ENCODE measurements around the gene UGT1A5.

The UGT1A5 gene

DNA sequence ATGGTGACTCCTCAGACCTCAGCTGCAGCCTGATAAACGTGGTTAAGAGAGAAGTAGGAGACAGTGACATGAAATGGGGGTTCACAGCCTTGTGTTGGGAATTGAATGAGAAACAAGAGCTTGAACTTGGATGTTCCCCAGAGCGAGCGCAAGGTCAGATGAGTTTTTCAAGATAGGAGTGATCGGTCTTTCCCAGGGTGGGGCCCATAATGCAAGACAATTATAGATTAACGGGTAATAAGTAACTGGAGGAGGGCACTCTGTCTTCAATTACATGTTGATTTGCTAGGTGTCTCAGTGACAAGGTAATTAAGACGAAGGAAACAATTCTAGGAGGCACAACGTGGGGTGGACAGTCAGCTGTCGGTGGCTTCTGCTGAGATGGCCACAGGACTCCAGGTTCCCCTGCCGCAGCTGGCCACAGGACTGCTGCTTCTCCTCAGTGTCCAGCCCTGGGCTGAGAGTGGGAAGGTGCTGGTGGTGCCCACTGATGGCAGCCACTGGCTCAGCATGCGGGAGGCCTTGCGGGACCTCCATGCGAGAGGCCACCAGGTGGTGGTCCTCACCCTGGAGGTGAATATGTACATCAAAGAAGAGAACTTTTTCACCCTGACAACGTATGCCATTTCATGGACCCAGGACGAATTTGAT, at the start of gene UGT1A5:
Gene UGT1A5 (plus strand): TSS at position 297 of the 651 bp plus-strand sequence. CDS start 85 bp downstream, at position 382.
- DNase-seq = no peak

DNA sequence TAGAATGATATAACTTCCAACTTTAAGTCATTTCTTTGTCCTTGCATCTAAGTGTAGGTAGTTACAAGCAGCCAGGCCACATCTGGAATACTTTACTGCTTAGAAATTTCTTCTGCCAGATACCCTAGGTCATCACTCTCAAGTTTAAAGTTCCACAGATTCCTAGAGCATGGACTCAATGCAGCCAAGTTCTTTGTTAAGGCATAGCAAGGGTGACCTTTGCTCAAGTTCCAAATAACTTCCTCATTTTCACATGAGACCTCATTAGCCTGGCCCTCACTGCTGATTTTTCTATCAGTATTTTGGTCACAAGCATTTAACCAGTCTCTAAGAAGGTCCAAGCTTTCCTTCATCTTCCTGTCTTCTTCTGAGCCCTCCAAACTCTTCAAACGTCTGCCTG, 48.8 kb upstream of the UGT1A5 start:
- no peak for DNase-seq

DNA sequence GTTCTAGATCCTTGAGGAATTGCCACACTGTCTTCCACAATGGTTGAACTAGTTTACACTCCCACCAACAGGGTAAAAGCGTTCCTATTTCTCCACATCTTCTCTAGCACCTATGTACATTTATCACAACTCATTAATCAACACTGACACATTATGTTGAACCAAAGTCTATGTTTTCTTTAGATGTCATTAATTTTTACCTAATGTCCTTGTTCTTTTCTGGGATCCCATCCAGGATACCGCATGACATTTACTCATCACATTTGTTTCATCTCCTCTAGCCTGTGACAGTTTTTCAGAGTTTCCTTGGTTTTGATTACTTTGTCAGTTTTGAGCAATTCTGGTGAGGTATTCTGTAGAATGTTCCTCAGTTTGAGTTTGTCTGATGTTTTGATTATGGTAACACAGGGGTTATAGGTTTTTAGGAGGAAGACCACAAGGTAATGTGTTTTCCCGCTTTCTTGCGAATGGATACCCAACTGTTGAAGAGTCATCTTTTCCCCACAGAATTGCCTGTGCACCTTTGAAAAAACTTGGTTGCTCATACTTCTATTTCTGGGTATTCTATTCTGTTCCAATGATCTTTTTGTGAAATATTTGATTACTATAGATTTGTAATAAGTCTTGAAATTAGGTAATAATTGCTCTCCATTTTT, 44.0 kb upstream of the UGT1A5 start:
- no peak for DNase-seq

DNA sequence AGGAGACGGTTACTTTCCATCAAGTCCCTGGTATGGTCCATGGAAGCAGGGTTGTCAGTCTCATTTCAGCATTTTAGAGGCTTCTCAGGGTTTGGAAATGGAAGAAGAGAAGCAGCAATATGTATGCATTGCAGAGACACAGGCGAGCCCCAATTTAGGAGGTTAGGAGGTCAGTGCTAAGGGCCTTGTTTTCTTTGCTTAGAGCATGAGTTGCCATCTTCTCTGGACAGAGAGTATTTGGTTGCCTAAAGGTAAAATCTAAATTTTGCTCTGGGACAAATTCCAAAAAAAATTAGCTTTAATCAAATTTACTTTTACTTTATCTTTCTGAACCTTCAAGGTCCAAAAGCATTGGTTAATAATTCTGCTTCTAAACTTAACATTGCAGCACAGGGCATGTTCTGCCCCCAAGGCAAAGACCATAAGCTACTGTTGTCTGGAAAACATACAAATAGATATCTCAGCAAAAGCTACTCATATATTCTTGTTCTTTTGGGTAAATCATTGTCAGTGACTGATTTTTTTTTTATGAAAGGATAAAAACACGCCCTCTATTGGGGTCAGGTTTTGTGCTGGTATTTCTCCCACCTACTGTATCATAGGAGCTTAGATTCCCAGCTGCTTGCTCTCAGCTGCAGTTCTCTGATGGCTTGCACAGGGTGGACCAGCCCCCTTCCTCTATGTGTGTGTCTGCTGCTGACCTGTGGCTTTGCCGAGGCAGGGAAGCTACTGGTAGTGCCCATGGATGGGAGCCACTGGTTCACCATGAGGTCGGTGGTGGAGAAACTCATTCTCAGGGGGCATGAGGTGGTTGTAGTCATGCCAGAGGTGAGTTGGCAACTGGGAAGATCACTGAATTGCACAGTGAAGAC, 41.2 kb upstream of the UGT1A5 start, which contains the start of gene UGT1A9:
Gene UGT1A9 (plus strand): TSS at position 609 of the 872 bp plus-strand sequence. CDS start 37 bp downstream, at position 646.
- DNase-seq = no peak

DNA sequence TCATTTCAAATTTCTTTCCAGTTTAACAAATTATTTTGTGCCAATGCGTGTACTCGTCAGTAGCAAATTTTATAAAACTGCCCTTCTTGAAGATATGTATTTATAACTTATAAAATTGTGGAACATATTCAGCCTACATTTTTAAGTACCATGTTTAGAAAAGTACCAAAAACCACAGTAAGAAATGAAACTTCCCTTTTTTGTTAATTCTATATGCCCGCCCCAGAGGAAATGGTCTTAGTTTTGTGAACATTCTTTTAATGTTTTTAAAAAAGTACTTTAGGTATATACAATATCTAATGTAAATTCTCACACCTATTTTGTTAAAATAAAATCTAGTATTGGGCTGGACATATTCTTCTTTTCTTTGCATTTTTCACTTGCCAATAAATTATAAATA, 39.8 kb upstream of the UGT1A5 start:
- DNase-seq = no peak

DNA sequence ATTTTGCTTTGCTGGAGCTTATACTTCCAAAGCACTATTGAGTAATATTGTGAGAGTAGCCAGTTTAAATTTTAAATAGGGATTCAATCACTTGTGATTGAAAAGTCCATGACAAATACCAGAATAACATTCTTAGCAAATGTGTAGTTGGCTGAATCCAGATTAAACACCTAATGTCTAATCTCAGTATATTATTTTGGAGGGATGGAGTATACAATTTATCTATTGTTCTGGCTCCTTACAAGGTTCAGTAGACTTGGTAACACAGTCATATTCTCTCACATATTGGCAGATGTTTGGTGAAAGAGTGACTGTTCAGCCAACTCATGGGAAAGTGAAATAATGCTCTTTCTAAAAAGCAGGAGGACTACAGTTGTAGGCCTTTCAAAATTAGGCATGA, 38.8 kb upstream of the UGT1A5 start:
- DNase-seq = no peak

DNA sequence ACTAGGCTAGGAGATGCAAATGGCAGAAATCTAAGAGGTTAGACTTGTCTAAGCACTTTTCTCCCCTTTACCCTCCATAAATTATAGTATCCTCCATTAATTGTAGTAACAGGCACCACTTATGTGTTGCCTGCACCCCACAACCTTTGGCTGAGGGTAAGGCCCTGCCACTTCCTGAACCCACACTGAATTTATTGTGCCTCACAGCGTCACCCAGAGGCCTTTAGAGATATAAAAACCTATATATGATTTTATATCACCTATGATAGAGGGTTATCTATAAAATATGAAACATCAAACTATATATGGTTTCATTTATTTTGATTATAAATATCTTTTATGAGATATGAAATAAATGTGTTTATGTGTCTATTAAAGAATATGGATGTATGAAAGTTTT, 38.4 kb upstream of the UGT1A5 start:
- DNase-seq = no peak

DNA sequence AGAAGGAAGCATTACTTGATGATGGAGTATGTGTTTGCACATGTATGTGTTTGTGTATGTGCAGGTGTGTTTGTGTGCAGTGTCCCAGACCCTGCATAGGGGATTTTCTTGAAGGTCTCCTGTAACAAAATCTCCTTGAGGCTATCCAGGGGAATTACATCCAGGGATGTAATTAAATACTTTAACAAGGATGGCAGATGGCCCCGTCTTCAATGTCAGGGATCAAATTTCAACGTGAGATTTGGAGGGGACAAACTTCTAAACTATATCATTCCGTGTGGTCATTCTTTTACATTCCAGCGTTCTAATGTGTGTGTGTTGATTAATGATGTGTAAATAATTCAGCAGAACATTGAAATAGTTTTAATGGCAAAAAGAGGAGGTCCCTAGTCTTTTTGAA, 37.7 kb upstream of the UGT1A5 start:
- no peak for DNase-seq

DNA sequence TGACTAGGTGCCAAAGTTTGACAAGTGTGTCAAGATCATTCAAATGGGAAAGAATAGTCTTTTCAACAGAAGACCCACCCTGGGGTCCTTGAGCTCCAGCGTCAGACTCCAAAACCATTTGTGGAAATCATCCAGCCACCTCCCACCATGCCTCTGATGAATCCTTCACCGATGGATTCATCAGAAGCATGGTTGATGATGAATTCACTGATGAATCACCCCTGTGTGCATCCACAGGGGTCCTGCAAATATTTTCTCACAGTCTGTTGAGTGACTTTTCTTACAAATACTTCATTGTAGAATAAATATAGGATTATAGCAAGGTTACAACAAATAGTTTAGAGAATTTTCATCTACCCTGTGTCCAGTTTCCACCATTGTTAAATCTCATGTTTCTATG, 36.7 kb upstream of the UGT1A5 start:
- DNase-seq = no peak

DNA sequence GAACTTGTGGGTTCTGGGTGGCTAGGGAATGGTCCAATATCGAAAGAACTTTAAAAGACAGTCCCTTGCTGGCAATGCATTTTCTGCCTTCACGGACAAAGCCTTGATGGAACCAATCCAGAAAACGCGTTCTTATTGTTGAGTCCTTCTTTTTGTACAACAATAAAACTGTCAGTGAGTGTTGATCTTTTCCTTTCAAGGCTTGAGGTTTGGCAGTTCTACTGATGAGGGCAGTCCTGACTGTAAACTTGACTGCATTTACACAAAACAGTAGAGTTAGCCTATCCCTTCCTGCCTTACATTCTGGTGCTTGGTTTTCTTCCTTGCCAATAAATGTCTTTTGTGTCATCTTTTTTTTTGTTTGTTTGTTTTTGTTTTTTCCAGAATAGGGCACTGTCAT, 33.5 kb upstream of the UGT1A5 start:
- no peak for DNase-seq

DNA sequence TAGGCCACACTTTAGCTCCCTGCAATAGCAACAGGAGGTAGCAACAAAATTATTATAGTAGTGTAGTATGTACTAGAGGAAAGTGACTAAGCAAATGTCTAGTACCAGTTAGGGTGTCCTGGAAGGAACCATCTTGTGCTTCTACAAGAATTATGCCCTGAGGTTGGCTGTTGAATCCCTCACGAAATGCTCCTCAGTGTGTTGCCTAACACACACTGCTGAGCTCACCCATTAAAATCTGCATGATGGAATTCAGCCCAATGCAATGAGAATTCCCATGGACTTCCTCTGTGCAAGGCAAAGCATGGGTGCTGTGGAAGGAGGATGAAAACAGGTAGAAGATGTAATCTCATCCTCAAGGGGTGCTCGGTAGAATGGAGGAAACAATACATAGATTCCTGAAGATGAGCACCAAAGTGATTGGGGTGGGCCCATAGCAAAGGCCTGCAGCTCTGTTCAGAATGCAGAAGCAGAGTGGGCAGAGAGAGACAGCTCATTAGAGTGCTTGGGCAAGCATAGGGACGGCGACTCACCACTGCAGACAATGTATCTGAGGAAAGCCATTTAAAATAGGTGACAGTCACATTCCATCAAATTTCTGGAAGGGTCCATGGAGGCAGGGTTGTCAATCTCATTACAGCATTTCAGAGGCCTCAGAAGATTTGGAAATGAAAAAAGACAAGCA, 32.2 kb upstream of the UGT1A5 start:
- DNase-seq = no peak

DNA sequence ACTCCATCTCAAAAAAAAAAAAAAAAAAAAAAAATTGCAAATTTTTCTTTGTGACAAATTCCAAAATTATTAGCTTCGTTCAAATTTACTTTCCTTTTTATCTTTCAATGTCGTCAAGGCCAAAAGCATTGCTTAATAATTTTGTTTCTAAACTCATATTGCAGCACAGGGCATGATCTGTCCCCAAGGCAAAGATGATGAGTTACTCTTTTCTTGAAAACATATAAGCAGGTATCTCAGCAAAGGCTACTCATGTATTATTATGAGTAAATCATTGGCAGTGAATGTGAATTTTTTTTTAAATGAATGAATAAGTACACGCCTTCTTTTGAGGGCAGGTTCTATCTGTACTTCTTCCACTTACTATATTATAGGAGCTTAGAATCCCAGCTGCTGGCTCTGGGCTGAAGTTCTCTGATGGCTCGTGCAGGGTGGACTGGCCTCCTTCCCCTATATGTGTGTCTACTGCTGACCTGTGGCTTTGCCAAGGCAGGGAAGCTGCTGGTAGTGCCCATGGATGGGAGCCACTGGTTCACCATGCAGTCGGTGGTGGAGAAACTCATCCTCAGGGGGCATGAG, 31.1 kb upstream of the UGT1A5 start, which contains the start of gene UGT1A7:
Gene UGT1A7 (plus strand): TSS at position 381 of the 579 bp plus-strand sequence. CDS start 37 bp downstream, at position 418.
- no peak for DNase-seq

DNA sequence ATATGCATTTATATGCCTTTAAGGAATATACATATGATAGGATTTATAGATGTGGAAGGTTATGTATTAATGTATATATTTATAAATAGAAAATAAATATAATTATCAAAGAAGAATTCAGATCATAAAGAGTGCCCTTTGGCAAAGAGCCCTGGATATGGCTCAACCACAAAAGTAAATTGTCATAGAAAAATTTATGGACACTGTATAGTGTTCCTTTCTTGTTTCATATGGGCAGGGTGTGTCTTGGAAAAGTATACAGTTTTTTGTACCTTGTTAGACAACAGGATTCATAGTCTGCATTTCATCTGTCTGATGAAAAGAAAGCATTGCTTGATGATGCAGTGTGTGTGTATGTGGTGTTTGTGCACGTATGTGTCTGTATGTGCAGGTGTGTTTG, 28.1 kb upstream of the UGT1A5 start:
- no peak for DNase-seq

DNA sequence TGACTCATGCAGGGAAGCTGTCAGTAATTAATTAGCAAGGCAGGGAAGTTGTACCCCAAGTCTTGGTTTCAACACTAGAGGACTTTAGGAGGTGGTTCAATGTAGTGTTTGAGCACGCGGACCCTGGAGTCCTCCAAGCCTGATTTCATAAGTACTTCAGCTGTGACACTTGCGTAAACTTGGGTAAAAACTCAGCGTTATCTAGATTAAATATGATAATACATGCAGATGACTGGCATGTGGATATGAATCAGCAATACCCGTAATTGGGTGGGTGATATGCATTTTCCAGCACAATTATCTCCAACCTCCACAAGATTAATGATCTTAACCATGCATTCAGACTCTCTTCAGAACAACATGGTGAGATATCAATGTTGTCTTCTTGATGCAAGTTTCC, 25.8 kb upstream of the UGT1A5 start:
- DNase-seq = no peak

DNA sequence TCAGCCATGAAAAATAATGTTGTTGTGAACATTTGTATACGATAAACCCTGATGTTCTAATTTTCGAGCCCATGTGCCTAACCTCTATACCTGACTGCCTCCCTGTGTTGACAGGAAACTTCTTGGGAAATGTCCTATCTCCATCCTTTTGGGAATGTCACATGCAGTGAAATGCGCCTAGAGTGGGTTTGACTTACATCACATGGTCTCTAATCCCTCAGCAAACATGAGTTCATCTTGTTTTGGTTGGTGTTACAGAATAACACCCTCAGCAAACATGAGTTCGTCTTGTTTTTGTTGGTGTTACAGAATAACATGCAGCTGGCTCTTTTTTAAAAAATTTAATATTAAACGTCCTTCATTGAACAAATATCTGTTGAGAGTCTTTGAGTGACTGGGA, 24.4 kb upstream of the UGT1A5 start:
- DNase-seq = no peak

DNA sequence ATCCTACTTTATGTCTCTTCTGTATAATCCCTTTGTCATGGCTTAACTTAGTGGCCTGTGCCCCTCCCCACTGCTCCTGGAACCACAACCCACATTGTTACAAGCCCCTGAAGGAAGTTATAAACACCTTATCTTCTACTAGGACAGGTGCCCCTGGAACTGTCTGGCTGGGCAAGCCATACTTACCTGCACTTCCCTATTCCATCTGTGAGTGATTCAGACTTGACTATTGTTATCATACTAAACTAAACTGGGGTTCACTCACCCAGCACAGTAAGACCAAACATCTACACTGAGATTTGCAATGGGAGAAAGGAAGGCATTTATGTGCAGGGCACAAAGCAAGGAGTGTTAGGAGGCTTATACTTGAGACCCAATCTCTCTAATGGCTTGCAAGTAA, 23.7 kb upstream of the UGT1A5 start:
- DNase-seq = no peak

DNA sequence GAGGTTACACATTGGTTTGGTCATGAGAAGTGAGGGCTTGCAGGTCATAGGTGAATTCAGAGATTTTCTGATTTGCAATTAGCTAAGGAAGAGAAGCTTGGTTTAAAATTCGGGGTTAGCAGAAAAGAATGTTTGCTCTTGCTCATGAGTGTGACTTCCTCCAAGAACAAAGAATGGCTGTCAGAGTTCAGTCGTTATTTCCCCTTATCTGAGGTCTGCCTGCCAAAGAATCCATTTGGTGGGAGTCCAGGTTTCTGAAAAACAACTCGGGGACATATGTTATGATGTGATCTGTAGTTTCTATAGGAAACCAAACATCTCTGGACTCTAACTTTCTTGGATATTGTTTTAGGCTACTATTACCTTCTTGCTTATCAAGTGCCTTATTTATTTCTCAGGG, 23.2 kb upstream of the UGT1A5 start:
- DNase-seq = no peak

DNA sequence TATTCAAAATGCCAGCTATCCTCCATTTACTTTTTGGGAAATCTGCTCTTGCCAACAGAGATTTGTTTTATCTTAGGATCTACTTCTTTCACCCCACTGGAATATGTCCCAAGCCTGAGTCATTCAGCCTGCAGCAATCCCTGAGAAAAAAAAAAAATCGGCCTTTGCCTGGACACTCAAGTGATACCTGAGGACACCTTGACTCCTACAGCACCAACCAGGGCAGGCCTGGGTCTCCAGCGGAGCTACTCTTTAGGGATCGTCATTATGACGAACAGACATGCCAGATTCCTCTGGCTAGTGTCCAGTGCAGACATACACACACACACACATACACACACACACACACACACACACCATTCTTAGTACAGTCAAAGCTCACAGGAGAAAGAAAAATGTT, 22.3 kb upstream of the UGT1A5 start:
- DNase-seq = no peak

DNA sequence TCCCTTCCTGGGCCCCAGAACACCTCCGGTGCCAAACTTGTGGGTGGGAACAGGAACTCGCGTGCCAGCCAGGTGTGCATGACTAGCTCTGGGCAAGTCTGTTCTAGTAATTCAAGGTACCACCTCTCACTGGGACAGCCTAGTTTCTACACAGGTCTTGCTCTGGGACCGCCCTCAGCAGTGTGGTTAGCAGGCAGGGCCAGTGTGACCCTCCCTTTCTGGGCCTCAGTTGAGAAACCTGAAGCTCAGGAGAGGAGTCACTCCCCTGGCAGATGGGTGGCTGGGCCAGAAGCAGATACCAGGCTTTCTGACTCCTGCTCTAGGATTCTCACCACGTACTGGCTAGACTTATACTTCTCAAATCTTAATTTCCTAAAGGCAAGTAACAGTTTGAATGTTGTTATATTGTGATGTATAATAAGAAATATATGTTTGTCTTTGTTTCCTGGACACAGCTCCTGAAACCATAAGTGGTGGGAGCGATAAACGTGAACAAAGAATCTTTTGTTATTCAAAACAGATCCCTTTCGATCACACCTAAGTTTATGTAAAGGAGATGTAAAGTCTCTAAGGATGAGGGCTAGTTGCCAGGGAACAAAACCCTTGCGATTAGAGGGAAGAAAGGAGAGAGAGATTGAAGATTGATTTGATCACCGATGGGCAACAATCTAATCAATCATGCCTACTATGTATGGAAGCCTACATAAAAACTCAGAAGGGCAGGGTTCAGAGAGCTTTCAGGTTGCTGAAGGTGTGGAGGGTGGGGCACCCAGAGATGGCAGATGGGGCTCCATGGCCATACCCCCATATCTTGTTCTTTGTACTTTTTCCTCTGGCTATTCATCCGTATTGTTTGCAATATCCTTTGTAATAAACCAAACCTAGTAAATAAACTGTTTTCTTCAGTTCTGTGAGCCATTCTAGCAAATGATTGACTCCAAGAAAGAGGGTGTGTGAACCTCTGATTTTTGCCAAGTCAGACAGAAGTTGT, 21.0 kb upstream of the UGT1A5 start:
- no peak for DNase-seq

DNA sequence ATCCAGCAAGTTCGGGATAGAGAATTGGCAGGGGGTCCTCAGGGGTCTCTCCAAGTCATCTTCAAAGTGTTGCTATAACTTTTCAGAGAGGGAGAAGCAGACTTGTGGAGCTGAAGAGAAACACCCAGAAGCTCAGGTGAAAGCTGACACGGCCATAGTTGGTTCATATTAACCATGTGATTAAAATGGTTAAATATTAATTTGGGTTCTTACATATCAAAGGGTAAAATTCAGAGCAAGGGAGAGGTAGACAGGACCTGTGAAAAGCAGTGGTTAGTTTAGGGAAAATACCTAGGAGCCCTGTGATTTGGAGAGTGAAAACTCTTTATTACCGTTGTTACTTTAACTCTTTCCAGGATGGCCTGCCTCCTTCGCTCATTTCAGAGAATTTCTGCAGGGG, 20.1 kb upstream of the UGT1A5 start, which contains the start of gene UGT1A6:
Gene UGT1A6 (plus strand): TSS at position 243 of the 400 bp plus-strand sequence. CDS start 115 bp downstream, at position 358.
- no peak for DNase-seq

DNA sequence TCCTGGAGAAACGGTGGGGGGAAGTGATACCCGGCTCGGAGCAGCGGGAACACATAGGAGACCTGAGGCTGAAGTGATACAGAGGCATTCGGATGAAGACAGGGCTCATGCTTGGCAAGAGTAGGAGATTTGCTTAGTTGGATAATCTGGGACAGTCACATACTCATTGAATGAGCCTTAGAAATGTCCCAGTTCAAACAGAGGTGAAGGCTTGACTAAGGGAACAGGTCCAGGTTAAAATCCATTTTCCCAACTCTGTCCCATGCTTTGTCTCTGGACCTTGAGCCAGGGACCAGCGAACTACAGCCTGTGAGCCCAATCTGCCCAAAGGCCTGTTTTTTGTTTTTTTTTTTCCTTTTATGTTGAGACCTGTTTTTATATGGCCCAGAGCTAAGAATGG, 18.7 kb upstream of the UGT1A5 start:
- no peak for DNase-seq
